Uterus (tissue), 2 donors: ENCODE measurements around the gene DUSP10.

Source experiments
- CTCF ChIP-seq, 4 experiments: fragments of 200-600 bp in 2 of 4; fragments of 450-650 bp in 2 of 4; sonication (generic) in 2 of 4; IDR thresholded peaks; one replicate each; pipeline ENCODE4 v1.5.1; 2016 to 2019; ENCODE audit warnings: antibody characterized with exemption in 4 of 4, mild to moderate bottlenecking in 2 of 4, moderate library complexity in 1 of 4
- POLR2A ChIP-seq, 2 donors: fragments of 450-650 bp; IDR thresholded peaks; one replicate each; pipeline ENCODE4 v1.6.1; 2016; ENCODE audit warnings: antibody characterized with exemption in 2 of 2, mild to moderate bottlenecking in 1 of 2, moderate library complexity in 1 of 2

GRCh38 chr1:221756830-221757551, 15.1 kb upstream of the DUSP10 start:
- TF ChIP-seq POLR2A (IDR thresholded peaks at IDR 0.05), result no peak
- no peak for TF ChIP-seq CTCF (IDR thresholded peaks at IDR 0.05)
